Astrocyte (in vitro differentiated cells and primary cell): ENCODE results near the gene IGFBP5. TPM values are rescaled to one million over a fixed set of nuclear protein-coding genes. Genes with fewer than 3 reads are reported as not detected.

ENCODE experiments used
- DNase-seq: peaks from one replicate; pipeline ENCODE4 v3.0.0-alpha.2; 2010; ENCODE audit warnings: low read depth
- FAIRE-seq: peaks from 2 replicates; lab custom pipeline; 2011; peaks lifted over from hg19 to GRCh38; lab: Jason Lieb, UNC
- H2AFZ ChIP-seq: 2 replicates; pipeline ENCODE4 v1.6.0; 2012; ENCODE audit warnings: low read depth, low read length, inconsistent platforms
- H3K27ac ChIP-seq: 2 replicates; pipeline ENCODE4 v1.5.1; 2011; ENCODE audit warnings: low read depth, low read length, inconsistent platforms
- H3K27me3 ChIP-seq: 2 replicates; pipeline ENCODE4 v1.6.0; 2011; ENCODE audit warnings: low read length, inconsistent platforms; ENCODE audit not compliant: insufficient read depth
- H3K36me3 ChIP-seq: 2 replicates; pipeline ENCODE4 v1.5.1; 2011; ENCODE audit warnings: low read length, inconsistent platforms; ENCODE audit not compliant: insufficient read depth
- H3K4me1 ChIP-seq: 2 replicates; pipeline ENCODE4 v1.5.1; 2011; ENCODE audit warnings: low read length, inconsistent platforms; ENCODE audit not compliant: insufficient read depth
- H3K4me2 ChIP-seq: 2 replicates; pipeline ENCODE4 v1.6.0; 2012; ENCODE audit warnings: low read length, inconsistent platforms
- H3K4me3 ChIP-seq: 2 replicates; pipeline ENCODE4 v1.5.1; 2011; ENCODE audit warnings: low read depth, mild to moderate bottlenecking, low read length, inconsistent platforms; ENCODE audit not compliant: insufficient read depth
- H3K79me2 ChIP-seq: 2 replicates; pipeline ENCODE4 v1.6.0; 2012; ENCODE audit warnings: mild to moderate bottlenecking, low read length, inconsistent platforms; ENCODE audit not compliant: insufficient read depth
- H3K9ac ChIP-seq: 2 replicates; pipeline ENCODE4 v1.6.0; 2012; ENCODE audit warnings: mild to moderate bottlenecking, low read length, inconsistent platforms
- H3K9me3 ChIP-seq: 2 replicates; pipeline ENCODE4 v1.5.1; 2012; ENCODE audit warnings: low read depth, mild to moderate bottlenecking, low read length, inconsistent platforms; ENCODE audit not compliant: insufficient read depth
- H4K20me1 ChIP-seq: 2 replicates; pipeline ENCODE4 v1.6.0; 2012; ENCODE audit warnings: low read length, inconsistent platforms; ENCODE audit not compliant: insufficient read depth
- H3K27ac Mint-ChIP-seq: one replicate; pipeline ENCODE4 v1.8.0; 2021; ENCODE audit warnings: mild to moderate bottlenecking, mixed read lengths; ENCODE audit not compliant: unreplicated experiment
- H3K27me3 Mint-ChIP-seq: one replicate; pipeline ENCODE4 v1.8.0; 2021; ENCODE audit warnings: low read depth, mixed read lengths; ENCODE audit not compliant: unreplicated experiment
- H3K36me3 Mint-ChIP-seq: one replicate; pipeline ENCODE4 v1.8.0; 2021; ENCODE audit warnings: low read depth, mixed read lengths; ENCODE audit not compliant: unreplicated experiment
- H3K4me1 Mint-ChIP-seq: one replicate; pipeline ENCODE4 v1.8.0; 2021; ENCODE audit warnings: low read depth, mixed read lengths; ENCODE audit not compliant: unreplicated experiment
- H3K4me3 Mint-ChIP-seq: one replicate; pipeline ENCODE4 v1.8.0; 2021; ENCODE audit warnings: mild to moderate bottlenecking, moderate library complexity, mixed read lengths; ENCODE audit not compliant: unreplicated experiment
- H3K9me3 Mint-ChIP-seq: one replicate; pipeline ENCODE4 v1.8.0; 2021; ENCODE audit warnings: mild to moderate bottlenecking, mixed read lengths; ENCODE audit not compliant: unreplicated experiment
- EZH2 ChIP-seq: IDR thresholded peaks from 2 replicates; pipeline ENCODE4 v1.6.1; 2012; ENCODE audit warnings: mild to moderate bottlenecking, low read length, inconsistent platforms; ENCODE audit not compliant: insufficient read depth
- total RNA-seq: library from RNA; stranded (reverse); gene quantifications from 2 replicates; pipeline ENCODE4 v1.2.1, GENCODE V29; 2021
- TF ChIP-seq, protein P1 (sequence below): IDR thresholded peaks from 2 replicates; pipeline ENCODE4 v1.5.1; 2011; ENCODE audit warnings: low read depth, mild to moderate bottlenecking, inconsistent platforms, low read length, moderate library complexity; ENCODE audit not compliant: insufficient read depth

The IGFBP5 gene
- total RNA-seq, 1 donor from 2014 or later = 422 TPM

DNA sequence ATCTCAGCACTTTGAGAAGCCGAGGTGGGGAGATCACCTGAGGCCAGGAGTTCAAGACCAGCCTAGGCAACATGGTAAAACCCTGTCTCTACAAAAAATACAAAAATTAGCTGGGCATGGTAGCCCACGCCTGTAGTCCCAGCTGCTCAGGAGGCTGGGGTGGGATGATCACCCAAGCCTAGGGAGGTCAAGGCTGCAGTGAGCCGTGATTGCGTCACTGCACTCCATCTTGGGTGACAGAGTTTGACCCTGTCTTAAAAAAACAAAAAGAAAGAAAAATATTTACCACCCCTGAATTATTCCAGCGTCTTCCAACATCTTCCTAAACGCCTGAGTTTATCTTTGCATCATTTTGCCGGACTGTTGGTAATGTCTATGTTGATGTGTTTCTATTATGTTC lies 6.2 kb upstream of the IGFBP5 start:
- Mint-ChIP-seq H3K9me3 (no peaks in the 10 kb centered on the region), H3K27me3 (no peaks in the 10 kb centered on the region), H3K36me3 (no peaks in the 10 kb centered on the region), H3K4me3 (no peak overlapping the region), H3K27ac (no peak overlapping the region), H3K4me1 (peaks cover 8% of the 10 kb centered on the region)
- H4K20me1 ChIP-seq = no peaks in the 10 kb centered on the region
- H3K4me1 ChIP-seq = peaks cover 17% of the 10 kb centered on the region
- no peak overlapping the region for H3K4me3 ChIP-seq
- no peak overlapping the region for H2AFZ ChIP-seq
- H3K9ac ChIP-seq = no peak overlapping the region
- no peak overlapping the region for H3K4me2 ChIP-seq
- FAIRE-seq (no peak), DNase-seq (no peak)
- no peaks in the 10 kb centered on the region for H3K27me3 ChIP-seq
- TF ChIP-seq, protein P1, sequence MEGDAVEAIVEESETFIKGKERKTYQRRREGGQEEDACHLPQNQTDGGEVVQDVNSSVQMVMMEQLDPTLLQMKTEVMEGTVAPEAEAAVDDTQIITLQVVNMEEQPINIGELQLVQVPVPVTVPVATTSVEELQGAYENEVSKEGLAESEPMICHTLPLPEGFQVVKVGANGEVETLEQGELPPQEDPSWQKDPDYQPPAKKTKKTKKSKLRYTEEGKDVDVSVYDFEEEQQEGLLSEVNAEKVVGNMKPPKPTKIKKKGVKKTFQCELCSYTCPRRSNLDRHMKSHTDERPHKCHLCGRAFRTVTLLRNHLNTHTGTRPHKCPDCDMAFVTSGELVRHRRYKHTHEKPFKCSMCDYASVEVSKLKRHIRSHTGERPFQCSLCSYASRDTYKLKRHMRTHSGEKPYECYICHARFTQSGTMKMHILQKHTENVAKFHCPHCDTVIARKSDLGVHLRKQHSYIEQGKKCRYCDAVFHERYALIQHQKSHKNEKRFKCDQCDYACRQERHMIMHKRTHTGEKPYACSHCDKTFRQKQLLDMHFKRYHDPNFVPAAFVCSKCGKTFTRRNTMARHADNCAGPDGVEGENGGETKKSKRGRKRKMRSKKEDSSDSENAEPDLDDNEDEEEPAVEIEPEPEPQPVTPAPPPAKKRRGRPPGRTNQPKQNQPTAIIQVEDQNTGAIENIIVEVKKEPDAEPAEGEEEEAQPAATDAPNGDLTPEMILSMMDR = no peak
- TF ChIP-seq EZH2 = no peak
- no peak overlapping the region for H3K27ac ChIP-seq
- no peaks in the 10 kb centered on the region for H3K36me3 ChIP-seq
- no peaks in the 10 kb centered on the region for H3K9me3 ChIP-seq
- H3K79me2 ChIP-seq = no peaks in the 10 kb centered on the region

- H3K4me2 ChIP-seq = no peak overlapping the region
- H4K20me1 ChIP-seq = no peaks in the 10 kb centered on the region
- H3K9me3 ChIP-seq = no peaks in the 10 kb centered on the region
- no peaks in the 10 kb centered on the region for H3K27me3 Mint-ChIP-seq
- H3K79me2 ChIP-seq = no peaks in the 10 kb centered on the region
- H3K4me1 ChIP-seq = peaks cover 25% of the 10 kb centered on the region
- H3K4me3 ChIP-seq = no peak overlapping the region
- no peaks in the 10 kb centered on the region for H3K9me3 Mint-ChIP-seq
- no peak overlapping the region for H2AFZ ChIP-seq
- DNase-seq (no peak), FAIRE-seq (no peak)
- H3K4me3 Mint-ChIP-seq = no peak overlapping the region
- no peaks in the 10 kb centered on the region for H3K36me3 ChIP-seq
- no peak overlapping the region for H3K27ac Mint-ChIP-seq
- no peak for TF ChIP-seq EZH2
- TF ChIP-seq, protein P1 = no peak
- peaks cover 16% of the 10 kb centered on the region for H3K4me1 Mint-ChIP-seq
- H3K36me3 Mint-ChIP-seq = no peaks in the 10 kb centered on the region
- H3K9ac ChIP-seq = no peak overlapping the region
- H3K27ac ChIP-seq = no peak overlapping the region
- H3K27me3 ChIP-seq = no peaks in the 10 kb centered on the region
Measured at GRCh38 chr2:216700781-216701180, 5.4 kb upstream of the IGFBP5 start.

DNA sequence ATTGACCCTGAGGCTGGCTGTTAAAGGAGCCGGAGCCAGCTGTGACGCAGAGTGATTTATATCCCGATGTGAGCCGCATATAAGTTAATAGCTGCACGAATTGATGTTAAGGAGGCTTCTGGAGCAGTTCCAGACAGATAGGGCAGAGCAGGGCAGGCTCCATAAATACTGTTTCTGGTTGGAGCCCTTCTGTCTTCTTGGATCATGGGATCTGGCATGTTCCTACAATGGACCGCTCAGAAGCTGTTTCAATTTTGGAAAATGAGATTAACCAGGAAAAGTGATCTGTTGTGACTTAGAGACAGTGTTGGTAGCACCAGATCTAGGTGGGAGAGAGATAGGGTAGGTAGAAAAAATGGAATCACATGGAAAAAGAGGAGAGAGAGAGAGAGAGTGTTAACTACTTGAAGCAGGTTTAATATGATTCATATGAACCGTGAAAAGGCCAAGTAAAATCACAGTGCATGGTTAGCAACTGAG lies 4.8 kb upstream of the IGFBP5 start:
- no peak for TF ChIP-seq EZH2
- TF ChIP-seq, protein P1 = no peak
- Mint-ChIP-seq H3K9me3 (no peaks in the 10 kb centered on the region), H3K4me3 (no peak overlapping the region), H3K27me3 (no peaks in the 10 kb centered on the region), H3K36me3 (no peaks in the 10 kb centered on the region), H3K4me1 (peaks cover 18% of the 10 kb centered on the region), H3K27ac (no peak overlapping the region)
- Histone ChIP-seq H3K79me2 (no peaks in the 10 kb centered on the region), H3K9ac (no peak overlapping the region), H3K4me3 (no peak overlapping the region), H3K9me3 (no peaks in the 10 kb centered on the region), H3K36me3 (no peaks in the 10 kb centered on the region), H3K4me1 (peaks cover 31% of the 10 kb centered on the region), H4K20me1 (no peaks in the 10 kb centered on the region), H2AFZ (no peak overlapping the region), H3K27me3 (no peaks in the 10 kb centered on the region), H3K27ac (no peak overlapping the region), H3K4me2 (no peak overlapping the region)
- no peak for FAIRE-seq
- DNase-seq = no peak
